Loucy (cell line): Measurements from ENCODE around the gene CREBBP.

Source experiments
- H2AFZ ChIP-seq: fragments of 200-600 bp; sonication (generic); 2 replicates; pipeline ENCODE4 v1.6.0; 2016; ENCODE audit warnings: antibody characterized with exemption, mild to moderate bottlenecking, low read length, moderate library complexity
- H3F3A ChIP-seq: fragments of 200-600 bp; 2 replicates; pipeline ENCODE4 v1.6.0; 2016; ENCODE audit warnings: antibody characterized with exemption, low read depth, mild to moderate bottlenecking
- H3K27me3 ChIP-seq: fragments of 200-600 bp; sonication (generic); 2 replicates; pipeline ENCODE4 v1.6.1; 2014; ENCODE audit warnings: low read length, mild to moderate bottlenecking; ENCODE audit not compliant: insufficient read depth, poor library complexity, severe bottlenecking
- H3K36me3 ChIP-seq: fragments of 200-600 bp; sonication (generic); 2 replicates; pipeline ENCODE4 v1.6.1; 2016; ENCODE audit warnings: low read length; ENCODE audit not compliant: insufficient read depth
- H3K4me1 ChIP-seq: fragments of 200-600 bp; sonication (generic); 2 replicates; pipeline ENCODE4 v1.5.1; 2014; ENCODE audit warnings: low read length, mild to moderate bottlenecking; ENCODE audit not compliant: insufficient read depth, poor library complexity, severe bottlenecking
- H3K4me2 ChIP-seq: fragments of 200-600 bp; sonication (generic); 2 replicates; pipeline ENCODE4 v1.6.0; 2014; ENCODE audit warnings: antibody characterized with exemption, low read length, low read depth, mild to moderate bottlenecking; ENCODE audit not compliant: poor library complexity, severe bottlenecking
- H3K4me3 ChIP-seq: fragments of 200-600 bp; sonication (generic); 2 replicates; pipeline ENCODE4 v1.5.1; 2014; ENCODE audit warnings: low read length, mild to moderate bottlenecking, mixed read lengths; ENCODE audit not compliant: poor library complexity, severe bottlenecking
- H3K79me2 ChIP-seq: fragments of 200-600 bp; sonication (generic); 2 replicates; pipeline ENCODE4 v1.6.1; 2014; ENCODE audit warnings: low read length; ENCODE audit not compliant: insufficient read depth
- H3K9ac ChIP-seq: fragments of 200-600 bp; sonication (generic); 2 replicates; pipeline ENCODE4 v1.6.0; 2014; ENCODE audit warnings: mild to moderate bottlenecking, low read depth, low read length, moderate library complexity; ENCODE audit not compliant: poor library complexity, severe bottlenecking
- H3K9me2 ChIP-seq: fragments of 200-600 bp; sonication (generic); replicated peaks from 2 replicates; pipeline ENCODE4 v1.6.1; 2016; ENCODE audit warnings: low read depth, low read length, mixed read lengths
- H3K9me3 ChIP-seq: fragments of 200-600 bp; sonication (generic); 2 replicates; pipeline ENCODE4 v1.6.1; 2014; ENCODE audit warnings: mild to moderate bottlenecking, antibody characterized with exemption, low read length, low read depth; ENCODE audit not compliant: insufficient read depth
- H4K20me1 ChIP-seq: fragments of 200-600 bp; sonication (generic); 2 replicates; pipeline ENCODE4 v1.6.0; 2014; ENCODE audit warnings: antibody characterized with exemption, low read length, mild to moderate bottlenecking; ENCODE audit not compliant: insufficient read depth, poor library complexity, severe bottlenecking
- EZH2phosphoT487 ChIP-seq: fragments of 200-600 bp; IDR thresholded peaks from 2 replicates; pipeline ENCODE4 v1.6.1; 2018; ENCODE audit warnings: antibody characterized with exemption, mild to moderate bottlenecking, moderate library complexity, borderline replicate concordance
- TF ChIP-seq, protein P1 (sequence below): fragments of 200-600 bp; sonication (generic); conservative IDR thresholded peaks from 2 replicates; pipeline ENCODE4 v1.5.1; 2014; ENCODE audit warnings: mild to moderate bottlenecking, antibody characterized with exemption, low read length

CREBBP gene

DNA sequence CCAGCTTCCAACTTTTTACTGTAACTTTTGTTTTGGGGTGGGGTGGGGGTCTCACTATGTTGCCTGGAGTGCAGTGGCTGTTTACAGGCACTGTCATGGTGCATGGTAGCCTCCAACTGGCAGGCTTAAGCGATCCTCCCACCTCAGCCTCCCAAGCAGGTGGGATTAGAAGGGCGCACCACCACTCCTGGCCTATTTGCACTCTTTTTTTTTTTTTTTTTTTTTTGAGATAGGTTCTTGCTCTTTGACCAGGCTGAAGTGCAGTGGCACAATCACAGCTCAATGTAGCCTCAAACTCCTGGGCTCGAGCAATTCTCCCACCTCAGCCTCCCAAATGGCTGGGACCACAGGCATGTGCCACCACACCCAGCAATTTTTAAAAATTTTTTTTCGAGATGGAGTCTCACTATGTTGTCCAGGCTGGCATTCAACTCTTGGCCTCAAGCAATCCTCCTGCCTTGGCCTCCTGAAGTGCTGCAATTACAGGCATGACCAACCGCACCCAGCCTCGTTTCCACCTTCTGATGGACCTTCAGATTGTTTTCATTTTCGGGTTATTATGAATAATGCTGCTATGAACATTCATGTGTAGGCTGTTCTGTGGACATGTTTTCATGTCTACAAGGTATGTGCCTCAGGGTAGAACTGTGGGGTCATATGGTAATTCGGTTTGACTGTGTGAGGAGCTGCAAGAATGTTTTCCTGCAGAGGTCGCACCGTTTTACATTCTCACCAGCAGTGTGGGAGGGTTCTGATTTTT, 174.1 kb downstream of the CREBBP start:
- H3K4me2 ChIP-seq, result no peak overlapping the region
- no peaks in the 10 kb centered on the region for H3K9me2 ChIP-seq
- H3K9me3 ChIP-seq, result no peaks in the 10 kb centered on the region
- no peak overlapping the region for H3K9ac ChIP-seq
- H3K4me1 ChIP-seq, result no peaks in the 10 kb centered on the region
- no peak for TF ChIP-seq EZH2phosphoT487
- TF ChIP-seq, protein P1, sequence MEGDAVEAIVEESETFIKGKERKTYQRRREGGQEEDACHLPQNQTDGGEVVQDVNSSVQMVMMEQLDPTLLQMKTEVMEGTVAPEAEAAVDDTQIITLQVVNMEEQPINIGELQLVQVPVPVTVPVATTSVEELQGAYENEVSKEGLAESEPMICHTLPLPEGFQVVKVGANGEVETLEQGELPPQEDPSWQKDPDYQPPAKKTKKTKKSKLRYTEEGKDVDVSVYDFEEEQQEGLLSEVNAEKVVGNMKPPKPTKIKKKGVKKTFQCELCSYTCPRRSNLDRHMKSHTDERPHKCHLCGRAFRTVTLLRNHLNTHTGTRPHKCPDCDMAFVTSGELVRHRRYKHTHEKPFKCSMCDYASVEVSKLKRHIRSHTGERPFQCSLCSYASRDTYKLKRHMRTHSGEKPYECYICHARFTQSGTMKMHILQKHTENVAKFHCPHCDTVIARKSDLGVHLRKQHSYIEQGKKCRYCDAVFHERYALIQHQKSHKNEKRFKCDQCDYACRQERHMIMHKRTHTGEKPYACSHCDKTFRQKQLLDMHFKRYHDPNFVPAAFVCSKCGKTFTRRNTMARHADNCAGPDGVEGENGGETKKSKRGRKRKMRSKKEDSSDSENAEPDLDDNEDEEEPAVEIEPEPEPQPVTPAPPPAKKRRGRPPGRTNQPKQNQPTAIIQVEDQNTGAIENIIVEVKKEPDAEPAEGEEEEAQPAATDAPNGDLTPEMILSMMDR, result no peak
- H3F3A ChIP-seq, result no peaks in the 10 kb centered on the region
- H3K79me2 ChIP-seq, result no peaks in the 10 kb centered on the region
- H3K4me3 ChIP-seq, result no peak overlapping the region
- no peak overlapping the region for H2AFZ ChIP-seq
- peaks cover 3% of the 10 kb centered on the region for H4K20me1 ChIP-seq
- H3K36me3 ChIP-seq, result no peaks in the 10 kb centered on the region
- H3K27me3 ChIP-seq, result no peaks in the 10 kb centered on the region

DNA sequence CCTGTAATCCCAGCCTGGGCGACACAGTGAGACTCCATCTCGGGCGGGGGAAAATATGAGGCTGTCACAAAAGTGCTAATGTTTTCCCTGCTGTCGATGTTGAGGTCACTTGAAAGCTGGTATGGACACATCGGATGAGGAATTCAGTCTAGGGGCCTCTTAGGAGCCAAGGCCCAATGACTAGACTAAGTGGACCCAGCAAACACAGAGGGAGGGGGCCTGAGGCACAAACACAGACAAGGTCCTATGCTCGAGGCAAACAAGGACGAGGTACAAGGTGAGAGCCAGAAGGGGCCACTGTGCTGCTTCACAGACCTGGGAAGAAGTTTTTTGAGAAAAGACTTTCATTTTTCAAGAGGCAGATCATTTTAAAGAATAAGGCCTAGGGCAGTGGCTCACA, 178.4 kb downstream of the CREBBP start:
- TF ChIP-seq, protein P1, result no peak
- no peak for TF ChIP-seq EZH2phosphoT487
- Histone ChIP-seq H3K79me2 (no peaks in the 10 kb centered on the region), H3K27me3 (peaks cover 17% of the 10 kb centered on the region), H3K9ac (no peak overlapping the region), H2AFZ (no peak overlapping the region), H3K36me3 (no peaks in the 10 kb centered on the region), H3K4me2 (no peak overlapping the region), H3K4me1 (no peaks in the 10 kb centered on the region), H4K20me1 (peaks cover 6% of the 10 kb centered on the region), H3K4me3 (no peak overlapping the region), H3K9me3 (no peaks in the 10 kb centered on the region), H3F3A (no peaks in the 10 kb centered on the region), H3K9me2 (no peaks in the 10 kb centered on the region)

DNA sequence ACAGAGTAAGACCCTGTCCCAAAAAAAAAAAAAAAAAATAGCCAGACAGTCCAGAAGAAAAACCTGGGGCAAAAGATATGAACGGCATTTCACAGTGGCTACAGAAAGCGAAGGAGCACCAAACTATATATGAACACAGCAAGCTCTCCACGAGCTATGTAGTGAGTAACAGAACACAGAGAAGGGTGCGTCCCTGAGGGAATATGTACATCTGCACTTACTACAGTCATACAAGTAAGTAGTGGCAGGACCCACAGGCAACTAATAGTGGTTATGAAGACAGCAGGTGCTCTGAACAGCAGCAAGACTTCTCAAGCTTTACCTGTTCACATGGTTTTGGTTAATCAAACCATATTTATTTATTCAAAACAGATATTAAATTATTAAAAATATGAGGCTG, 179.0 kb downstream of the CREBBP start:
- no peaks in the 10 kb centered on the region for H3K9me3 ChIP-seq
- no peak overlapping the region for H2AFZ ChIP-seq
- H3K9ac ChIP-seq, result no peak overlapping the region
- H3K79me2 ChIP-seq, result no peaks in the 10 kb centered on the region
- no peaks in the 10 kb centered on the region for H3K9me2 ChIP-seq
- H3K4me1 ChIP-seq, result no peaks in the 10 kb centered on the region
- TF ChIP-seq EZH2phosphoT487, result no peak
- TF ChIP-seq, protein P1, result no peak
- H3K4me3 ChIP-seq, result no peak overlapping the region
- H4K20me1 ChIP-seq, result peaks cover 6% of the 10 kb centered on the region
- no peaks in the 10 kb centered on the region for H3K36me3 ChIP-seq
- no peak overlapping the region for H3K4me2 ChIP-seq
- H3F3A ChIP-seq, result no peaks in the 10 kb centered on the region
- H3K27me3 ChIP-seq, result peaks cover 22% of the 10 kb centered on the region
